Activated CD4-positive, alpha-beta T cell treated with anti-CD3 and anti-CD28 coated beads, Interleukin-10, Interleukin-2, amounts not matched to agents 100 ng/mL and 50 ng/mL, durations not matched to agents 16 hours and 8 hours (primary cell): Measurements from ENCODE around the gene CCDC88C.
"Not testable (repeated sequence)": the region's sequence is repeated elsewhere in the genome, so short reads cannot be mapped to it uniquely, and the experiment has no call there.

Source experiments
- DNase-seq: peaks from one replicate; pipeline ENCODE4 v3.0.0-alpha.2; 2020

The CCDC88C gene

DNA sequence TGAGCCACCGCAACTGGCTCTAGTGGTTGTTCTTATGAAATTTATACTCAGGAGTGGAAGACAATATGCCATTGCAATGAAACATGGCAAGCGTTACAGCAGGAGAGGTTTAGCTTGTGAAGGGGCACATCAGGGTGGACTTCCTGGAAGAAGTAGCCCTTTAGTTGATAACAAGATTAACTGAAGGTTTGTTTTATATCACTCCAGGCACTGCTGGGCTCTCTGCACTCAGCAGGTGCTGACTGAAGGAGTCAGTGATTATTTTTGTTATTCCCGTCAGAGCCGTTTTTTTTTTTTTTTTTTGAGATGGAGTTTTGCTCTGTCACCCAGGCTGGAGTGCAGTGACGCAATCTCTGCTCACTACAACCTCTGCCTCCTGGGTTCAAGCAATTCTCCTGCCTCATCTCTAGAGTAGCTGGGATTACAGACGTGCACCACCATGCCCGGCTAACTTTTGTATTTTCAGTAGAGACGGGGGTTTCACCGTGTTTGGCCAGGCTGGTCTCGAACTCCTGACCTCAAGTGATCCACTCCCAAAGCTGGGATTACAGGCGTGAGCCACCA is 155.6 kb downstream of the CCDC88C start:
- DNase-seq = no peak

DNA sequence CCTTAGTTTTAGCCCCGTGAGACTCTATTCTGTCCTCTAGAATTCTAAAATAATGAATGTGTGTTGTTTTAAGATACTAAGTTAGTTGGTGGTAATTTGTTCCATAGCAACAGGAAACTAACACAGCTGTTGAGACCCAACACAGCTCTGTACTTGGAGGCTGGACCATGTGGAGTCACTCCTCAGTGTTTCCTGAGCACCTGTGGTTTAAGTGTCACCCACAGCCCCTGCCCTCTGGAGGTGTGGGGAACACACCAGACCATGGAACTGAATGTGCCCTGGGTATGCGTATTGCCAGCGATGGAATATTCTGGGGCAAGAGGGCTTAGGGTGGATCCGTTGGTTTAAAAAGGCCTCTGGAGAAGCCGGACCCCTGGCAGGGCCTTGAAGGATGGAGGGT is 156.5 kb downstream of the CCDC88C start:
- peak; percentile 82 for DNase-seq

GRCh38 chr14:91258876-91259275 is 158.7 kb downstream of the CCDC88C start:
- no peak for DNase-seq

DNA sequence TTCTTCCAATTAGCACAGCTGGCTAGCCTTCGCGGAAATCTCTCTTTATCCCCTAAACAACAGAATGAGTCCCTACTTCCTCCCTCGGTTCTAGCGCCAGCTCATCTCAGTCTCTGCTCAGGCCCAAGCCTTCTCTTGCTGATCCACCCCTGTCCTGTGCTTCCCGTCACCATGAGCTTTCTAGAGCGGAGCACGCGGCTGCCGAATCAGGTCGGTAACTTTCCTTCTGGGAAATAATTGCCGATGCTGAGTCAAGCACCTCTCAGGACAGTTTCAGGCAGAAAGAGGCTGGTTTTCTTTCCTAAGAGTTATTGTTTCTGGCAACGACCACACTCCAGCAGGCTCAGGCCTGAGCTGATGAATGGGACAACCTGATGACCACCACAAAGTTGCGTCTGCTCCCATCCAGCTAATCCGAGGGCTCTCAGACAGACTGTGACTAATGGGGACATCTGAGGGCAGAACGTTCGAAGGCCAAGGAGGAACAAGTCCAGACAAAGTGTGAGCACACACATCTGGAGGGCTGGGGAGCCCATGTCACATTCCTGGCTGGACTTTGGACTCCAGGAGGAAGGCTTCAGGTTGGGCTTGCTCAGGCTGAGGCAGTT is 159.5 kb downstream of the CCDC88C start:
- DNase-seq = peak; percentile 61

DNA sequence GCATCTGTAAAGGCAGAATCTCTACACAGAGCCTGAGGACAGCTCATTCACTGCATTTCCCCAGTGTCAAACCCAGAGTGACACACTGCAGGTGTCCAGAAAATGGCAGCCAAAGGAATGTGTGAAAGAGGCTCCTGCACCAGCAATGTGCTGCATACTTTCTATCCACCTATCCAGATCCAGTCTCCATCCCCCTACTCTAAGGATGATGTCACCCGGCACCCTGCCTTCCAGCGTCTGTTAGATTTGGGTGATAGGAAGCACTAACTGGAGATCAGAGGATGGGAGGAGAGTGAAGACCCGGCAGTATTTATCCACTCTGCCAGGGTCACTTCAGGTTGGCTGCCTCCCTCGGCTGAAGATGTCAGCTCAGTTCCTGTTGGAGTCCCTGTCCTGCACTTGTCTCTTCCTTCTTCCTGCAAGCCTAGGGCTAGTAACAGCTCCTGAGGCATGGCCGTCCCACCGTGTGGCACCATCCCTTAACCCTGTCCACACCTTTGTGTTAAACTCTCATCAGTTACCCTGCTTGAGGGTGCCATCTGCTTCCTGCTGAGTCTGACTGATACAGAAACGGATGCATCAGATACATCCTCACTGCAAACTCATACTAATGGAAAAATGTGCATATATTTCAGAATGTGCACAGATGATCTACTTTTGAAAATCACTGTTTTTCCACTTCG is 160.2 kb downstream of the CCDC88C start:
- peak; percentile 65 for DNase-seq

GRCh38 chr14:91256661-91257060 is 161.0 kb downstream of the CCDC88C start:
- DNase-seq = no peak

DNA sequence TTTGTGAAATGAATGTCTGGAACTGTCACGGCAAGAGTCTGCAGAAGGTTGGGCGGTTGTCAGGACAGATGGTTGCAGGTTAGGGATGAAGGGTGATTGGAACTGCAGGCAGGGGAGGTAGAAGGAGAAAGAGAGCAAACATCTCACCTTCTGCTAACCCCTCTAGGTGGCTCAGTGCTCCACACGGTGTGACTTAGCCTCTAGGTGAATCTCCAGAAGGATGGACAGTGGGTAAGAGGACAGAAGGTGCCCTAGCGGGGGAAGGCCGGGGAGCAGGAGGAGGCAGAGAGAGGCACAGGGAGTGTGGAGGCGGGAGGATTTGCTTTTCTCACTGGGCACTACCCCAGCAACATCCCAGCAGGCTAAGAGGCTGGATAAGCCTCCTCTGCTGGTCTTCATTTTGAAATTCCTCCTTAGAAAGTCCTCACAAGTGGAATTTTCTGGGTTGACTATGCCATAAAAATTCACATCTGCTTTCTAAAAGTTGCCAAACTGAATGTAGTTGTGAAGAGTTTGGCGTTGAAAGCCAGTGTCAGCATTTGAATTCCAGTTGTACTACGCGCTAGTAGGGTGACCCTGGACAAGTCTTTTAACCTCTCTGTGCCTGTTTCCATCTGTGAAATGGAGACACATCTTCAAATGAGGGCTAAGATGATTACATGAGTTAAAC is 162.5 kb downstream of the CCDC88C start:
- no peak for DNase-seq

DNA sequence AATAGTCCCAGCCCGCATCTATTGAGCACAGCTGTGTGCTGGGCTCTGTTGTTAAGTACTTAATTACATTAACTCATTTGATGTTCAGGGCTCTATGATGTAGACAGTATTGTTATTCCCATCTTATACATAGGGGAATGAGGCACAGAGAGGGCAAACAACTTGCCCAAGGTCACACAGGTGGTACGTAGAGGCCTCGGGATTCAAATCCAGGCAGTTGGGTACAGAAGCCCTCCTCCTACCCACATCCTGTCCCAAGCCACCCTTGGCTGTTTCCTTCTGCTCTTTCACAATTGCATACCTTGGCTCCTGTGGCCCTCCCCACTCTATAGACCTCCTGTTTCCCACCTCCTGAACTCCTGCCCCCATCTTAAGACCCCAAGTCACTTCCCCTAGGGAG is 163.2 kb downstream of the CCDC88C start:
- DNase-seq = peak; percentile 74

DNA sequence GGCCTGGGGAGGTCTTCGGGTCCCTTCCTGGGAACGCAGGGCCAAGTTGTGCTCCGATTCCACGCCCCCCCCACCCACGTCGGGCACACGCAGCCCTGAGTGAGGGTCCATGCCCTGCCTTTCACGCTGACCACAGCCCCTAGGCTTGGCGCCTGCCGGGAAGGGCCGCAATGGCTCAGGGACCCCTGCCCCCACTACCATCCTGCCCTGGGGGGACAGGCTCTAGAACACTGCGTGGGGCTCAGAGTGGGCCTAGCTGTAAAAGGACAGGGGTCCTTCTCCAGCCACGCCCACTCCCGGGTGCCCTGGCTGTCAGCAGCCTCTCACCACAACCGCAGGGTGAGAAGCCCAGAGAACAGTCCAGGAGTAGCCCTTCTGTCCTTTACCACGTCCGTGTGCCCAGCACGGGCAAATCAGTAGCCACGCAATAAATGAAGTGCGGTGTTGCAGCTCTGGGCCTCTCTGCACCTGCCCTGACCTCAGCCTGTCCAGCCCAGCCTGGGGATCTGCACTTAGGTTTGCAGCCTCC is 163.8 kb downstream of the CCDC88C start:
- peak; percentile 29 for DNase-seq

DNA sequence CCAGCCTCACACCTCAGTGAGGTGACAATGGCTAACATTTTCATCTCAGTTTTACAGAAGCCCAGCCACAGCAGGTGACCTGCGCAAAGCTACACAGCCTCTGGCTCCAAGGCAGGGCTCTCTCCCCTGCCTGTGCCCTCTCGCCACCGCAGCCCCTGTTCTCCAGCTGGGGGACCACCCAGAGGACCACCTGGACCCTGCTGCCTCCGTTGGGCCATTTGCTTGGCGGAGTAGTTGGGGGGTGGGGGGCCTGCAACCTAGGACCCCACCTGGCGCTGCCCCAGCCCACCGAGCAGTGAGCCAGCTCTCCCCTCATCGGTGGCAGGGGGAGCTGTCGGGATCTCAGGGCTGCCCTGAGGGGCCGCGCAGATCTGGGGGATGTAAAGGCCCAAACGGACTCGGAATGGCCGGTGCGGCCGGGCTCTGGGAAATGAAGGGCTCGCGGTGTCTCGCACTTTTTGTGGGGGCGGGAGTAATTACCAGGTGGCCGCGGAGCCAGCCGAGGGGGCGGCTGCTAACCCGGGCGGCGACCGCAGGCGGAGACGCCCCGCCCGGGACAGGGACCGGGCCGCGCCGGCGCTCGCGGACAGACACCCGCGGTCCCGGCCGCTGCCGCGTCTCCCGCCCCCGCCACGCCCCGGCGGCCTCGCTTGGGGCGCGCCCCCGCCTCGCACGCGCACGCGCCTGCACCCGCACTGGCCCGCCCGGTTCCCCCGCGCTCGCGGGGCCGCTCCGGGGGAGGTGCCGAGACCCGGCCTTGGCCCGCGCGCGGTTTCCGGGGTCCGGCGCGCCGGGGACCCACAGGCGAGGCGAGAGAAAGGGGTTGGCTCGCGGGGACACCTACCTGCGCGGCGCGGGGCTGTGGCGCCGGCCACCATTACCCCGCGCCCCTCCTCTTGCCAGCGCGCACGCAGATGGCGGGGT is 164.5 kb downstream of the CCDC88C start:
- DNase-seq = peak; percentile 64

GRCh38 chr14:91250912-91251311 is 166.7 kb downstream of the CCDC88C start:
- DNase-seq = no peak

GRCh38 chr14:91249841-91250616 is 167.6 kb downstream of the CCDC88C start:
- peak; percentile 89 for DNase-seq

DNA sequence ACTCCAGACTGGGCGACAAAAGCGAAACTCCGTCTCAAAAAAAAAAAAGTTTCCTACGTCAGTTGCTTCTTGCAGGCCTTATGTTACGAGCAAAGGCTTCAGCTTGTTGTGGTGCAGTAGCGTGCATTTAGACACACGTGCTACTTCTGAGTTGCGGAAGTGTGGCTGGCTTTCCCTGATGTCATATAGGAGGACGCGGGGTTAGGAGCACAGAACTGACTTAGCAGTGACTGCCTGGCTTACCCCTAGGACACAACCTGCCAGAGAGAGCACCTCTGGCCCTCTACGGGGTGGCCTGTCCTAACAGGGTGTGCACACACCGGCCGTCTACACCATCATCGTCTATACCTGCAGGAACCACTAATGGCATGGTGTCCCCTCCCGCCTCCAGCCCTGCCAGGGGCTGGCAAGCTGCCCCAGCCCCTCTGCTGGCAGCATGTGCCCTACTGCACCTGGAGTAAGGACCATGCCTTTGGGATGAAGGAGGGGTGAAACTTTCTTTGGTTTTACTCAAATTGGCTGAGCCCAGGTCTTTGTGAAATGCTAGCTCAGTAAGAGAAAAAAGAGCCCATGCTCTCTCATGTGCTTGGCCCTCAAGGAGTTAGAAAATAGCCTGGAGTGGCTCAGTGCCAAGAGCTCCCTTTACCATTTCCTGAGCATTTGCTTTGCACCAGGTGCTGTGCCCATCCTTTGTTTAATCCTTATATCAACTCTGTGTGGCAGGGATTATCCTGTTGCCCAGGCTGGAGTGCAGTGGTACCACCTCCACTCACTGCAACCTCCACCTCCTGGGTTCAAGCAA is 171.4 kb downstream of the CCDC88C start:
- peak; percentile 95 for DNase-seq

- DNase-seq = not testable (repeated sequence)
These were observed 172.0 kb downstream of the CCDC88C start for GRCh38 chr14:91245616-91246015.

DNA sequence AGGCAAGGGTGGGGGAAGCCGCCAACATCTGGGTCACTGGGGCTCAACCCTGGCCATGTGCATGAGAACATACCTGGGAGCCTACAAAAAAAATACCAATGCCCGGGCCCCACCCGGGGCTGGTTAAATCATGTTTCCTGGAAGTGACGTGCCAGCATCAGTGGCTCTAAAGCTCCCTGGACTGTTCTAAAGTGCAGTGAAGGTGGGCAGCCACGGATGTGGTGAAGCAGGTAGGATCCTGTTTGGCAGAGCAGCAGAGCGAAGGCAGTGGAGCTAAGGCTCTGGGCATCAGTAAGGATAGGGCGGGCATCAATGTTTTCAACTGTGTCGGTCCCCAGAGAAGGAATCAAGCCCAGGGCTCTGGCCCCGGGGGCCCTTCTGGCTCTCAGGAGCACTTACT is 172.6 kb downstream of the CCDC88C start:
- DNase-seq = peak; percentile 92

- DNase-seq = peak; percentile 71
These were observed 173.1 kb downstream of the CCDC88C start, which contains the start of gene GPR68 for GRCh38 chr14:91244501-91244901. Gene GPR68, minus strand, starts transcription at chr14:91244704. Its CDS starts 9,654 bp downstream, at chr14:91235050.

DNA sequence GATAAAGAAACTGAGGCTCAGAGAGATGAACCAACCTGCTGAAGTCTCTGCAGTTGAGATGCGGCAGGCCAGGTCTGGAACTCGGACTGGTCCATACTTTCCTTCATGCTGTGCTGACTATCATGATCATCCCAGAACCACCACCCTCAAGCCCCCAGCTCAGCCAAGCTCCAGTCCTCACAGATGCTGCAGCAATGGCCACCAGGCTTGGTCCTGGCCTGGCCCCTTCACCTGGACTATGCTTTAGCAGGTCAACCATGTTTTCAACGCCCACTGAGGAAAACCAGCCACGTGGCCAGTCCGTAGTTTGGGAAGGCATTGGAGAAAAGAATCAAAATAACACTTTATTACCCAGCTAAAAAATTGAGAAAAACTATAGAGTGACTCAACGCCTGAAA is 174.5 kb downstream of the CCDC88C start:
- peak; percentile 56 for DNase-seq

GRCh38 chr14:91242635-91243034 is 175.0 kb downstream of the CCDC88C start:
- no peak for DNase-seq

GRCh38 chr14:91241863-91242262 is 175.8 kb downstream of the CCDC88C start:
- DNase-seq = peak; percentile 76

DNA sequence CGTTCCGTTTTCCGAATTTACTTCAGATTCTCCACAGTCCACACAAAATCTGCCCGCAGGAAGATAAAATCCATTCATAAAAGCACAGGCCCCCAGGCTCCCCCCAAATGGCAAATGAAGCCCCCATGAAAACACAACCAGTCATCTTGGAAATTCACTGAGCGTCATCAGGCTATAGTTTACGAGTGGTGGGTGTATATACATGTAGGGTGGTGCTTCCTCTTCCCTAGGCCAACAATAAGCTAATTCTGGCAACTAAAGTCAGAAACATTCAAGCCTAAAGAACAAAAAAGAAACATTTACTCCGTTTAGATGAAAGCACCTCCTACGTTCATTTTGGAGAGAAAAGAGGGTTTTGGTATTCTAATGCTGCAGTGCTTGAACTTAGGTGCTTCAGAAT is 179.0 kb downstream of the CCDC88C start:
- no peak for DNase-seq

GRCh38 chr14:91238085-91238484 is 179.5 kb downstream of the CCDC88C start:
- no peak for DNase-seq
